Measurements from ENCODE around the gene OR1L4. TPM values are rescaled to one million over a fixed set of nuclear protein-coding genes. Genes with fewer than 3 reads are reported as not detected.

The OR1L4 gene, protein sequence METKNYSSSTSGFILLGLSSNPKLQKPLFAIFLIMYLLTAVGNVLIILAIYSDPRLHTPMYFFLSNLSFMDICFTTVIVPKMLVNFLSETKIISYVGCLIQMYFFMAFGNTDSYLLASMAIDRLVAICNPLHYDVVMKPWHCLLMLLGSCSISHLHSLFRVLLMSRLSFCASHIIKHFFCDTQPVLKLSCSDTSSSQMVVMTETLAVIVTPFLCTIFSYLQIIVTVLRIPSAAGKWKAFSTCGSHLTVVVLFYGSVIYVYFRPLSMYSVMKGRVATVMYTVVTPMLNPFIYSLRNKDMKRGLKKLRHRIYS
- not detected for total RNA-seq

DNA sequence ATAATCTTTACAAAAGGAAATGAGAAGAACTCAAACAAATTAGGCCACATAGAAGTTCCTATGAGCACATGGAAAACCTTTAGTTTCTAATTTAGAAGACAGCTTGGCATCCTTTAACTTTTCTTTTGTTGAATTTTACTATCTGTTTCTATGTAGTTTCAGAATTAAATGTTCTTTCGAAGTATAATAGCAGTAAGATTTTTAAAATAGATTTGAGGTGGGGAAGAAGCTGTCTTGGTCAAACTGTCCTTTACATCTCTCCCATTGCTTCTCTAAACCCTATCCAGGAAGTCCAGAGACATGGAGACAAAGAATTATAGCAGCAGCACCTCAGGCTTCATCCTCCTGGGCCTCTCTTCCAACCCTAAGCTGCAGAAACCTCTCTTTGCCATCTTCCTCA lies at the start of gene OR1L4:
TSS of gene OR1L4 (plus strand) at position 301 of the 400 bp plus-strand sequence. CDS start at position 301, 0 bp downstream.
- intact Hi-C loops (cut with DNase I; ENCODE audit: low total_unique reads): no loop called here

DNA sequence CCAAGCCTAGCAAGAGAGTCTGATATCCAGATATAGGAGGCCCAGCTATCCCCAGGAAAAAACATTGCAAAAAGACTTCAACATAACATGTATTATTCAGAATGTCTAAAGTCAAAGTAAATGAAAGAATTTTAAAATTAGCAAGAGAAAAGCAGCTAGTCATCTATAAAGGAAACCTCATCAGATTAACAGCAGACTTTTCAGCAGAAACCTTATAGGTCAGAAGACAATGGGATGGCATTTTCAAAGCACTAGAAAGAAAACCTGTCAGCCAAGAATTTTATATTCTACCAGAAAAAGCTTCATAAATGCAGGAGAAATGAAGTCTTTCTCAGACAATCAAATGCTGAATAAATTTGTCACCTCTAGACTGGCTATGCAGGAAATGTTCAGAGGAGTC lies 38.9 kb upstream of the OR1L4 start:
- TF ChIP-seq, protein P1, sequence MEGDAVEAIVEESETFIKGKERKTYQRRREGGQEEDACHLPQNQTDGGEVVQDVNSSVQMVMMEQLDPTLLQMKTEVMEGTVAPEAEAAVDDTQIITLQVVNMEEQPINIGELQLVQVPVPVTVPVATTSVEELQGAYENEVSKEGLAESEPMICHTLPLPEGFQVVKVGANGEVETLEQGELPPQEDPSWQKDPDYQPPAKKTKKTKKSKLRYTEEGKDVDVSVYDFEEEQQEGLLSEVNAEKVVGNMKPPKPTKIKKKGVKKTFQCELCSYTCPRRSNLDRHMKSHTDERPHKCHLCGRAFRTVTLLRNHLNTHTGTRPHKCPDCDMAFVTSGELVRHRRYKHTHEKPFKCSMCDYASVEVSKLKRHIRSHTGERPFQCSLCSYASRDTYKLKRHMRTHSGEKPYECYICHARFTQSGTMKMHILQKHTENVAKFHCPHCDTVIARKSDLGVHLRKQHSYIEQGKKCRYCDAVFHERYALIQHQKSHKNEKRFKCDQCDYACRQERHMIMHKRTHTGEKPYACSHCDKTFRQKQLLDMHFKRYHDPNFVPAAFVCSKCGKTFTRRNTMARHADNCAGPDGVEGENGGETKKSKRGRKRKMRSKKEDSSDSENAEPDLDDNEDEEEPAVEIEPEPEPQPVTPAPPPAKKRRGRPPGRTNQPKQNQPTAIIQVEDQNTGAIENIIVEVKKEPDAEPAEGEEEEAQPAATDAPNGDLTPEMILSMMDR (IDR thresholded peaks at IDR 0.05): no peak
- TF ChIP-seq POLR2A (IDR thresholded peaks at IDR 0.05): no peak
- intact Hi-C loops (cut with DNase I; ENCODE audit: low total_unique reads): no loop called here
- DNase-seq (ENCODE audit: low spot score in 2 of 2): no peak
- no peak overlapping the region for H3K4me3 ChIP-seq (ENCODE audit: low read depth, poor library complexity, severe bottlenecking)

More for the DNA sequence above, at the start of gene OR1L4:
- DNase-seq (ENCODE audit: low spot score in 2 of 2): no peak
- no peak within 1 kb of the TSS for H3K4me3 ChIP-seq (ENCODE audit: low read depth, poor library complexity, severe bottlenecking)
- 80 to 83% methylated on average over 1 of the region's 1 CpG for WGBS, 2 donors
- TF ChIP-seq POLR2A (IDR thresholded peaks at IDR 0.05): no peak
- TF ChIP-seq, protein P1 (IDR thresholded peaks at IDR 0.05): no peak

DNA sequence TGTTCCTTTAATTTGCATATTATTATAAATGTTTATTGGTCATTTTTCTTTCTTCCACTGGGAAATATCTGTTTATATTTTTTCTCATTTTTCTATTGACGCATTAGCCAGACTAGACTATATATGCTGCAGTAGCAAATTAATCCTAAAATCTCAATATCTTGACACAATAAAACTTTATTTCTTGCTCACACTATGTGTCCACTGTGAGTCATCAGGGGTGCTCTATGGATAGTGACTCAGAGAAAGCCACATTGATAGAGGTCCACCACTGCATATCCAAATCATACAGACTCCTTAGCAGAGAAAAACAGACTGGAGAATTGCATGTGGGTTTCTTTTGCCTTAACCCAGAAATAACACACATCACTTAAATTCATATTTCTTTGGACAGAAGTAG lies 28.1 kb upstream of the OR1L4 start:
- intact Hi-C loops (cut with DNase I; ENCODE audit: low total_unique reads): no loop called here
- 94 to 100% methylated on average over 1 of the region's 1 CpG for whole genome bisulfite sequencing, 2 donors
- DNase-seq (ENCODE audit: low spot score in 2 of 2): no peak
- TF ChIP-seq, protein P1 (IDR thresholded peaks at IDR 0.05): no peak
- no peak for TF ChIP-seq POLR2A (IDR thresholded peaks at IDR 0.05)
- no peak overlapping the region for H3K4me3 ChIP-seq (ENCODE audit: low read depth, poor library complexity, severe bottlenecking)

DNA sequence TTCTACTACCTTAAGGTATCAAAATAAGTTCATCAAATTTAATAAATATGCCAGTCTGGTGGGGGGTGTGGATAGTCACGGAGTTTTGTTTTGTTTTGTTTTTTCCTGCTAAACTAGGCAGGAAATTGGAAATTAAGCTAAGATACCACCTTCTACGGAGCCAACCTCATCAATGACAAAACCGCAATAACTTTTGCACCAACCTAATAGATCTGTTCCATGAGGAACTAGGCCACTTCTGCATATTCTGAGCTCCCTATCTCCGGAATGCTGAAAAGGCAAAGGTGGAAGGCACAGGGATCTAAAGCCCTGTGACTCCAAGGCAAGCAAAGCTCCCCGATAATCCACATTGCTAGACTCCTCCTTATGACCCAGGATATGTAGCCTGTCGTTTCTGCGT lies 5.8 kb upstream of the OR1L4 start:
- intact Hi-C loops (cut with DNase I; ENCODE audit: low total_unique reads): no loop called here
- no peak overlapping the region for H3K4me3 ChIP-seq (ENCODE audit: low read depth, poor library complexity, severe bottlenecking)
- TF ChIP-seq, protein P1 (IDR thresholded peaks at IDR 0.05): no peak
- TF ChIP-seq POLR2A (IDR thresholded peaks at IDR 0.05): no peak
- no peak for DNase-seq (ENCODE audit: low spot score in 2 of 2)
- WGBS, 2 donors: 86 to 89% methylated on average over 7 of the region's 7 CpGs

DNA sequence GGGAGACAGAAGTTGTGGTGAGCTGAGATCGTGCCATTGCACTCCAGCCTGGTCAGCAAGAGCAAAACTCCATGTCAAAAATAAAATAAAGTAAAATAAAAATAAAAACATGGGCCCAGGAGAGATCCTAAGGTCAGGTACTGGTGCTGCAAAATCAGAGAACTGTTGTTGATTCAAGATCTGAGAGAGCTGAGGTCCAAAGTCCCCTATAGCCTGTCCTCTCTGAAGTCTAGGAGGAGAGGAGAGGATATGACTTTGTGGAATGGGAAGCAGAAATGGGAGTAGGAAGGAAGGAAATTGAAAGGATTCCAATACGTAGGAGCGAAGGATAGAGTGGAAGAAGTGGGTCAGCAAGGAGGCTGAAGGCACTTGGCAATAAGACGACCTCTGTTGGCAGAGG lies 4.6 kb upstream of the OR1L4 start:
- TF ChIP-seq POLR2A (IDR thresholded peaks at IDR 0.05): no peak
- TF ChIP-seq, protein P1 (IDR thresholded peaks at IDR 0.05): no peak
- 73 to 79% methylated on average over 4 of the region's 4 CpGs for WGBS, 2 donors
- no peak for DNase-seq (ENCODE audit: low spot score in 2 of 2)
- no peak overlapping the region for H3K4me3 ChIP-seq (ENCODE audit: low read depth, poor library complexity, severe bottlenecking)
- intact Hi-C loops (cut with DNase I; ENCODE audit: low total_unique reads): no loop called here

DNA sequence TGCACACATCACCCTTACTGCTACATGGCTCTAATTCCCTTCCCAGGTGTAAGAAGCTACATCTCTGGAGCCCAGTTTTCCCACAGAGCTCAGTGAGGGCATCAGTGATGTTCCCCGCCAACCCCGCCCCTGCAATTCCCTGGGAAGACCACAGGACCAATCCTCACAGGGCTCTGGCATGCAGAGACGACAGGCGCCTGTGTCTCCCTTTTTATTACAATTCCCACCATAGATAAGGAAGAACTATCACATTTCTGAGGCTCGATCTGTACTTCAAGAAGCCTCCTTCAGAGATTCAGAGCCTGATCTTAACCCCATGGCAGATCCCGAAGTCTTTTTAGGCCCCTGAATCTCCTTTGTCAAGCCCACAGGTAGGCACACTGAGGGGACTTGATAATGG lies 18.2 kb downstream of the OR1L4 start, which contains the start of gene OR1L6:
TSS of gene OR1L6 (plus strand) at position 301 of the 400 bp plus-strand sequence. CDS start 7,545 bp downstream, outside the sequence.
- WGBS, 2 donors: 68 to 72% methylated on average over 6 of the region's 6 CpGs
- intact Hi-C loops (cut with DNase I; ENCODE audit: low total_unique reads): no loop called here
- TF ChIP-seq, protein P1 (IDR thresholded peaks at IDR 0.05): no peak
- TF ChIP-seq POLR2A (IDR thresholded peaks at IDR 0.05): no peak
- no peak for DNase-seq (ENCODE audit: low spot score in 2 of 2)
- H3K4me3 ChIP-seq (ENCODE audit: low read depth, poor library complexity, severe bottlenecking): no peak within 1 kb of the TSS

Measured in lower leg skin (tissue), 4 donors.